ENCODE results near the gene BFAR. TPM values are rescaled to one million over a fixed set of nuclear protein-coding genes. Genes with fewer than 3 reads are reported as not detected.
"Not testable (repeated sequence)": the region's sequence is repeated elsewhere in the genome, so short reads cannot be mapped to it uniquely, and the experiment has no call there.

BFAR gene
- polyA plus RNA-seq, 1 donor from 2014 or later, result 46.3 TPM

- H3K27ac Mint-ChIP-seq, result peak overlapping the region; percentile 94 to 98 (median 97)
- H3K36me3 Mint-ChIP-seq, result peaks cover 2% of the 10 kb centered on the region
- H3K9me3 Mint-ChIP-seq, result peaks cover 0 to 2% (median 0%) of the 10 kb centered on the region in 3 donors
- H3K4me1 Mint-ChIP-seq, result peaks cover 18 to 34% (median 25%) of the 10 kb centered on the region in 3 donors
- H3K4me3 Mint-ChIP-seq, result peak overlapping the region; percentile 85 to 98 (median 94)
- H3K27me3 Mint-ChIP-seq, result no peaks in the 10 kb centered on the region
These were observed 3.7 kb upstream of the BFAR start for GRCh38 chr16:14628806-14629611.

GRCh38 chr16:14629612-14629918 lies 3.2 kb upstream of the BFAR start:
- peak overlapping the region; percentile 85 to 98 (median 94) for H3K4me3 Mint-ChIP-seq
- peaks cover 22 to 36% (median 29%) of the 10 kb centered on the region in 3 donors for H3K4me1 Mint-ChIP-seq
- H3K27me3 Mint-ChIP-seq, result no peaks in the 10 kb centered on the region
- peaks cover 0 to 2% (median 0%) of the 10 kb centered on the region in 3 donors for H3K9me3 Mint-ChIP-seq
- peaks cover 2% of the 10 kb centered on the region for H3K36me3 Mint-ChIP-seq
- peak overlapping the region; percentile 94 to 98 (median 97) for H3K27ac Mint-ChIP-seq

DNA sequence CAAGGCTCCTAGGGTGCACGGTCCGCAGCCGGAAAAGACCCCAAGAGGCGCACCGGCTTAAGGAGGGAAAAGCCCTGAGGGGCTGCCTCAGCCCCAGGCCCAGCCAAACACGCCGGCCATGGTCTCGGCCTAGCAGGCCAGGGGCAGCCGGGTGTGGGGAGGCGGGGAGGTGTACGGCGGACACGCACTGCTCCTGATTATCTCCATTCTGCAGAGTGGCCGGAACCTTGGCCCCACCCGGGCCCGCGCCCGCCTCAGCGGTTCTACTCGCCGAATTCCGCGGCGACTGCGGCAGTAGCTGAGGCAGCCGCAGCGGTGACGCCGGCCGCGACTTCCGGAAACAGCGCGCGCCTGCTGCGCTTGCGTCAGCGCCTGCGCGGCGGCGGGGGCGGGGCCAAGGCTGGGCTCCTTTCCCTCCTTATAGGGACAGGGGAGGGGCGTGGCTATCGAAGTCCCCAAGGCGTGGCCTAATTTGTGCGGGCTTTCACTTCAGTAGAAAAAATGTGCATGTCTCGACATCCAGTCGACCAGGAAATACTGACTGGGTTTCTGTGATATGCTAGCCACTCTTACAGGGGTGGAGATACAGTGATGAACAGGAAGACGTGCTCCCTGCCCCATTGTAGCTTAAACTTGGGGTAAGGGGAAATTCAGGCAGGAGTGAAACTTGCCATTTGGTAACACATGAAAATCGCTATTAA lies 2.7 kb upstream of the BFAR start, which contains the start of gene PARN:
PARN (minus strand) TSS at position 342 of the 701 bp plus-strand sequence; CDS start at position 207, 135 bp downstream.
- peak within 1 kb of the TSS; percentile 94 to 98 (median 97) for H3K27ac Mint-ChIP-seq
- no peaks in the 10 kb centered on the region for H3K27me3 Mint-ChIP-seq
- H3K36me3 Mint-ChIP-seq, result peaks cover 2% of the 10 kb centered on the region
- peaks cover 26 to 39% (median 29%) of the 10 kb centered on the region in 3 donors for H3K4me1 Mint-ChIP-seq
- peaks cover 0 to 2% (median 0%) of the 10 kb centered on the region in 3 donors for H3K9me3 Mint-ChIP-seq
- peak within 1 kb of the TSS; percentile 90 to 100 (median 98) for H3K4me3 Mint-ChIP-seq

DNA sequence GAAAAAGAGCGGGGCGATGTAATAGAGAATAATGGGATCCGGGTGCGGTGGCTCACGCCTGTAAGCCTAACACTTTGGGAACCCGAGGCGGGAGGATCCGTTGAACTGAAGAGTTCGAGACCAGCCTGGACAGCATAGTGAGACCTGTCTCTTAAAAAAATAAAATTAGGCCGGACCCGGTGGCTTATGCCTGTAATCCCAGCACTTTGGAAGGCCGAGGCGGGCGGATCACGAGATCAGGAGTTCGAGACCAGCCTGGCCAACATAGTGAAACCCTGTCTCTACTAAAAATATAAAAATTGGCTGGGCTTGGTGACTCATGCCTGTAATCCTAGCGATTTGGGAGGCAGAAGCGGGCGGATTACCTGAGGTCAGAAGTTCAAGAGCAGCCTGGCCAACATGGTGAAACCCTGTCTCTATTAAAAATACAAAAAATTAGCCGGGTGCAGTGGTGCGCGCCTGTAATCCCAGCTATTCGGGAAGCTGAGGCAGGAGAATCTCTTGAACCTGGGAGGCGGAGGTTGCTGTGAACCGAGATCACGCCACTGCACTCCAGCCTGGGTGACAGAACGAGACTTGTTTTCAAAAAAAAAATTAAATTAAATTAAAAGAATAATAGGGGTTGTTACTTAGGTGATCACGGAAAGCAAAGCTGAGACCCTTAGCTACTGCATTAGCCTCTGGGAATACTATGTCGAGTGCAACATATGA lies 2.0 kb upstream of the BFAR start:
- not testable (repeated sequence) for H3K9me3 Mint-ChIP-seq, H3K27me3 Mint-ChIP-seq, H3K36me3 Mint-ChIP-seq
- Mint-ChIP-seq H3K27ac (peak overlapping the region; percentile 91 to 98 (median 97)), H3K4me3 (peak overlapping the region; percentile 90 to 100 (median 98)), H3K4me1 (peaks cover 29 to 39% (median 30%) of the 10 kb centered on the region in 3 donors)

DNA sequence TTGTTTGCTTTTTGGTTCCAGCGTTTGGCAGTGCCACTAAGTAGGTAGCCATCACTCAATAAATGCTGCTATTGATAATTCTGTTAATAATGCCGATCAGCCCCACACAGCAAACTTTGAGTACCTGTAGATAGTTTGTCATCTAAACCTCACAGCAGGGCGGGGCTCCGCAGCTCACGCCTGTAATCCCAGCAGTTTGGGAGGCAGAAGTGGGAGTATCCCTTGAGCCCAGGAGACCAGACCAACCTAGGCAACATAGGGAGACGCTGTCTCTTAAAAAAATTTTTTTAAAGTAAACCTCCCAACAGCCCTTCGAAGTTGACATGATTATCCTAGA lies 1.6 kb downstream of the BFAR start:
- H3K27ac Mint-ChIP-seq, result peak overlapping the region; percentile 58 to 99 (median 83)
- peak overlapping the region; percentile 98 to 100 (median 100) for H3K4me3 Mint-ChIP-seq
- H3K4me1 Mint-ChIP-seq, result peaks cover 26 to 38% (median 27%) of the 10 kb centered on the region in 3 donors
- peaks cover 2% of the 10 kb centered on the region for H3K36me3 Mint-ChIP-seq
- no peaks in the 10 kb centered on the region for H3K27me3 Mint-ChIP-seq
- peaks cover 0 to 2% (median 0%) of the 10 kb centered on the region in 3 donors for H3K9me3 Mint-ChIP-seq

DNA sequence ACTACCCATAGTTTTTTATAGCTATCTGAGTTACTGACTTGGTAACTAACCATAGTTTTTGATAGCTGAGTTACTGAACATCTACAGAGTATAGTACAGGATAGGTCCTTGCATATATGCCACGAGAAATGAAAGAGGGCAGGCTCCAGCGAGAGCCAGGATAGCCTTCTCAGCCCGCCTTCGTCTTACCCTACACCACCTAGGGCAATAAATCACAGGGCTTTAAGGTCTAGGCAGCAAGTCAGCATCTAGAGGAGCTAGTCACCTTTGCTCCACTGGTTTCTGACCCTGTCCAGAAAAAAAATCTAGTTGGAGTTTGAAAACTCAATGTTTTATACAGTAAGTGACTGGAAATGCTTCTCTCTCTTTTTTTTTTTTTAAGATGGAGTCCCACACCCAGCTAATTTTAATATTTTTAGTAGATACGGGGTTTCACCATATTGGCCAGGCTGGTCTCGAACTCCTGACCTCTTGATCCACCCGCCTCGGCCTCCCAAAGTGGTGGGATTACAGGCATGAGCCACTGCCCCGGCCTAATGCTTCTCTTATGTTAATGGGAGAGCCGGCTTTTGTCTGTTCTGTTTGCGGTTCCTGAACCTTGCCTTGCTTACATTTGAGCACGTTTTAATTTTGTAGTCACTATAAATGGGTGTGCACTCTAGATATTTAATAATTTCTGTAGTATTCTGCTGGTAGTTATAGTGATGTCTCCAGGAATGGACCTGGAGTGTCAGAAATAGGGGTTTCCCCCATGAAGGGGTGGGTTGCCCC lies 2.8 kb downstream of the BFAR start:
- Mint-ChIP-seq H3K4me3 (peak overlapping the region in 1 of 4 donors; percentile 100), H3K4me1 (peaks cover 23 to 36% (median 24%) of the 10 kb centered on the region in 3 donors), H3K36me3 (no peaks in the 10 kb centered on the region), H3K9me3 (no peaks in the 10 kb centered on the region), H3K27me3 (no peaks in the 10 kb centered on the region), H3K27ac (peak overlapping the region in 2 of 3 donors; percentile 23 to 57)

DNA sequence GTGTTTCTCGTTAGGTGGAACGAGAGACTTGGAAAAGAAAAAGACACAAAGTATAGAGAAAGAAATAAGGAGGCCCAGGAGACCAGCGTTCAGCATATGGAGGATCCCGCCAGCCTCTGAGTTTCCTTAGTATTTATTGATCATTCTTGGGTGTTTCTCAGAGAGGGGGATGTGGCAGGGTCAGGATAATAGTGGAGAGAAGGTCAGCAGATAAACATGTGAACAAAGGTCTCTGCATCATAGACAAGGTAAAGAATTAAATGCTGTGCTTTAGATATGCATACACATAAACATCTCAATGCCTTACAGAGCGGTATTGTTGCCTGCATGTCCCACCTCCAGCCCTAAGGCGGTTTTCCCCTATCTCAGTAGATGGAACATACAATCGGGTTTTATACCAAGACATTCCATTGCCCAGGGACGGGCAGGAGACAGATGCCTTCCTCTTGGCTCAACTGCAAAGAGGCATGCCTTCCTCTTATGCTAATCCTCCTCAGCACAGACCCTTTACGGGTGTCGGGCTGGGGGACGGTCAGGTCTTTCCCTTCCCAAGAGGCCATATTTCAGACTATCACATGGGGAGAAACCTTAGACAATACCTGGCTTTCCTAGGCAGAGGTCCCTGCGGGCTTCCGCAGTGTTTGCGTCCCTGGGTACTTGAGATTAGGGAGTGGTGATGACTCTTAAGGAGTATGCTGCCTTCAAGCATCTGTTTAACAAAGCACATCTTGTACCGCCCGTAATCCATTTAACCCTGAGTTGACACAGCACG lies 3.6 kb downstream of the BFAR start:
- Mint-ChIP-seq H3K4me1 (peaks cover 23 to 40% (median 24%) of the 10 kb centered on the region in 3 donors), H3K4me3 (peak overlapping the region in 1 of 4 donors; percentile 100)
- H3K27ac Mint-ChIP-seq, H3K36me3 Mint-ChIP-seq, H3K9me3 Mint-ChIP-seq, H3K27me3 Mint-ChIP-seq: not testable (repeated sequence)

DNA sequence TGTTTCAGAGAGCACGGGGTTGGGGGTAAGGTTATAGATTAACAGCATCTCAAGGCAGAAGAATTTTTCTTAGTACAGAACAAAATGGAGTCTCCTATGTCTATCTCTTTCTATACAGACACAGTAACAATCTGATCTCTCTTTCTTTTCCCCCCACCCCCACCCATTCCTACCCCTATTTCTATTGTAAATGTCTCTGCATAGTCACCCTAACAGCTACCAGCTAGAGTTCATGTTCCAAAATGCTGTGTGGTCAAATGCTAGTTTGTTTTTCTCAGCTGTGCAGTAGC lies 4.1 kb downstream of the BFAR start:
- H3K27me3 Mint-ChIP-seq, H3K36me3 Mint-ChIP-seq, H3K9me3 Mint-ChIP-seq, H3K4me3 Mint-ChIP-seq, H3K27ac Mint-ChIP-seq: not testable (repeated sequence)
- H3K4me1 Mint-ChIP-seq, result peaks cover 25 to 42% (median 26%) of the 10 kb centered on the region in 3 donors

DNA sequence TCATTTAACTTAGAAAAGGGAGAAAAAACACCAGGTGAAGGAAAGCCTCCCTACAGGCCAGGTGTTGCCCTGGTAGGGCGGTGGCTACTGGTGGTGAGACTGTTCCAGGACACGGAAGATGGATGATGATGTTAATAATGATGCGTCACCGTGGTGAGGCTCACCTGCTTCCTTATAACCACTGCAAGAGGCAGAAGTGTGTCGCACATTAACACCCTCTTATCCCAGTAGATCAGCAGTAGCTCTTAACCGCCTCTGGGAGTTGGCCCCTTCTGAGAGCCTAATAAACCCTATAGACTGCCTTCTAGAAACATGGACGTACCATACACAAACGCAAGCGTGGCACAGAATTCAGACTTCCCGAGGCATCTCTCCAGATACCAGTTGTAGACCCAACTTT lies 7.8 kb downstream of the BFAR start:
- Mint-ChIP-seq H3K4me1 (peaks cover 11 to 27% (median 17%) of the 10 kb centered on the region in 3 donors), H3K36me3 (no peaks in the 10 kb centered on the region), H3K27ac (peak overlapping the region in 2 of 3 donors; percentile 9 to 52), H3K27me3 (no peaks in the 10 kb centered on the region), H3K9me3 (no peaks in the 10 kb centered on the region), H3K4me3 (no peak overlapping the region)

DNA sequence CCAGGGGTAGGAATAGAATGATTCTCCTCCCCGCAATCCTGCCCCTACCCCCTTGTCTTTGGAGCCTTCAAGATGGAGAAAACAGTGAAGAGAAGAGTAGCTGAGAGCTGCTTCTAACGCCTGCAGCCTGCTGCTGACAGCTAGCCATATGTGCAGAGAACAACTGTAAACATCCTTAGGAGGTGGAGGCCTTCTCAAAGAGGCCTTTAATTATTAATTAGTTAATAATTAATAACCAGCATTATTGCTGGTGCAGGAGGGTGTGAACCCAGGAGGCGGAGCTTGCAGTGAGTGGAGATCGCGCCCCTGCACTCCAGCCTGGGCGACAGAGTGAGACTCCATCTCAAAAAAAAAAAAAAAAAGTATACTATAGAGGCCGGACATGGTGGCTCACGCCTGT lies 8.5 kb downstream of the BFAR start:
- Mint-ChIP-seq H3K36me3 (no peaks in the 10 kb centered on the region), H3K4me1 (peaks cover 9 to 23% (median 13%) of the 10 kb centered on the region in 3 donors), H3K27me3 (no peaks in the 10 kb centered on the region), H3K9me3 (no peaks in the 10 kb centered on the region), H3K27ac (peak overlapping the region in 2 of 3 donors; percentile 9 to 51), H3K4me3 (no peak overlapping the region)

- H3K4me1 Mint-ChIP-seq, result peaks cover 9 to 22% (median 13%) of the 10 kb centered on the region in 3 donors
- no peak overlapping the region for H3K4me3 Mint-ChIP-seq
- peak overlapping the region in 2 of 3 donors; percentile 71 to 80 for H3K27ac Mint-ChIP-seq
These were observed 9.2 kb downstream of the BFAR start for GRCh38 chr16:14641926-14642325.

DNA sequence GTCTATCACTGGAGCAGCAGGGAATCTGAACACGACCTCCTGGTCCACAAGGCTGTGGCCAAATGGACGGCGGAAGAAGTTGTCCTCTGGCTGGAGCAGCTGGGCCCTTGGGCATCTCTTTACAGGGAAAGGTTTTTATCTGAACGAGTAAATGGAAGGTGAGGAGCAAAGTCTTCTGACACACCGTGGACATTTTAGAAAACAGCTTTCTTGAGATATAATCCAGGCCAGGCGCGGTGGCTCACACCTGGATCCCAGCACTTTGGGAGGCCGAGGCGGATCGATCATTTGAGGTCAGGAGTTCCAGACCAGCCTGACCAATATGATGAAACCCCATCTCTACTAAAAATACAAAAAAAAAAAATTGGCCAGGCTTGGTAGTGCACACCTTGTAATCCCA lies 17.1 kb downstream of the BFAR start:
- no peaks in the 10 kb centered on the region for H3K27me3 Mint-ChIP-seq
- H3K27ac Mint-ChIP-seq, result no peak overlapping the region
- no peaks in the 10 kb centered on the region for H3K9me3 Mint-ChIP-seq
- H3K36me3 Mint-ChIP-seq, result peaks cover 3% of the 10 kb centered on the region
- H3K4me3 Mint-ChIP-seq, result no peak overlapping the region
- peaks cover 0 to 1% (median 1%) of the 10 kb centered on the region in 3 donors for H3K4me1 Mint-ChIP-seq

More at GRCh38 chr16:14641926-14642325, 9.2 kb downstream of the BFAR start:
- no peaks in the 10 kb centered on the region for H3K9me3 Mint-ChIP-seq
- H3K36me3 Mint-ChIP-seq, result no peaks in the 10 kb centered on the region
- H3K27me3 Mint-ChIP-seq, result no peaks in the 10 kb centered on the region

GRCh38 chr16:14650629-14651028 lies 17.9 kb downstream of the BFAR start:
- Mint-ChIP-seq H3K4me3 (no peak overlapping the region), H3K27me3 (no peaks in the 10 kb centered on the region), H3K27ac (peak overlapping the region in 1 of 3 donors; percentile 29), H3K4me1 (no peaks in the 10 kb centered on the region), H3K9me3 (no peaks in the 10 kb centered on the region), H3K36me3 (peaks cover 5% of the 10 kb centered on the region)

- Mint-ChIP-seq H3K27ac (peak overlapping the region in 1 of 3 donors; percentile 89), H3K4me3 (no peak overlapping the region), H3K27me3 (no peaks in the 10 kb centered on the region), H3K4me1 (no peaks in the 10 kb centered on the region), H3K9me3 (no peaks in the 10 kb centered on the region), H3K36me3 (peaks cover 5% of the 10 kb centered on the region)
These were observed 20.0 kb downstream of the BFAR start for GRCh38 chr16:14652726-14653125.
